HUDEP-2 (cell line): ENCODE measurements around the gene BCKDHA.
"Not testable (repeated sequence)": the region's sequence is repeated elsewhere in the genome, so short reads cannot be mapped to it uniquely, and the experiment has no call there.

Source experiments
- DNase-seq, 76 experiments: peaks; one replicate each; lab custom pipeline; 2025; ENCODE audit not compliant: unreplicated experiment in 76 of 76; lab: John Stamatoyannopoulos, UW

BCKDHA gene

DNA sequence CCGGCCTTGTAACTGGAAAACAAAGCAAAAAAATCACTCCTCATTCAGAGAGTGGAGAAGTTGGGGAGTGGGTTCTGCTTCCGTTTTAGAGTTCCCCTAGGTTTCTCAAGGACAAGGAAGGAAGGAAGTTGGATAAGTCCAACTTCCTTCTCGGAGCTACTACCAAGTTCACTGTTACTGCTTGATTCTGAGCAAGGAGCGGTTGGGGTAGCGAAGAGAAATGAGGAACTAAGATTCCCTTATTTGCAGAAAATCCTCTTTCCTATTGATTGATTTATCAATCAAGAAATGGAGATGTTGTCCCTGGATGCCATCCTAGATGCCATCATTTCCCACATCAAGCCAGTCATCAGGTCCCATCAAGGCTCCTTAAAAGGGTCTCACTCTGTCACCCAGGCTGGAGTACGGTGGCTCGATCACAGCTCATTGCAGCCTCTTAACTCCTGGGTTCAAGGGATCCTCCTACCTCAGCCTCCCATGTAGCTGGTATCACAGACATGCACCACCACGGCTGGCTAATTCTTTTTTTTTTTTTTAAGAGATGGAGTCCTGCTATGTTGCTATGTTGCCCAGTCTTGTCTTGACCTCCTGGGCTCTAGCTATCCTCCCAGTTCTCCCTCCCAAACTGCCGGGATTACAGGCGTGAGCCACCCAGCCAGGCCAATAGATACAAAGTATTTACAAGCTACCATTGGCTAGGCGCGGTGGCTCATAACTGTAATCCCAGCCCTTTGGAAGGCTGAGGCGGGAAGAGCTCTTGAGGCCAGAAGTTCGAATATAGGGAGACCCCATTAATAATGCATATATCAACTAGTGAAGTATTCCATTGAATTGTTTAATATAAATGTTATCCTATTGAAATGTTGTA lies 32.9 kb upstream of the BCKDHA start:
- peak in 6 of 76 experiments; percentile 32 to 44 (median 38) for DNase-seq

DNA sequence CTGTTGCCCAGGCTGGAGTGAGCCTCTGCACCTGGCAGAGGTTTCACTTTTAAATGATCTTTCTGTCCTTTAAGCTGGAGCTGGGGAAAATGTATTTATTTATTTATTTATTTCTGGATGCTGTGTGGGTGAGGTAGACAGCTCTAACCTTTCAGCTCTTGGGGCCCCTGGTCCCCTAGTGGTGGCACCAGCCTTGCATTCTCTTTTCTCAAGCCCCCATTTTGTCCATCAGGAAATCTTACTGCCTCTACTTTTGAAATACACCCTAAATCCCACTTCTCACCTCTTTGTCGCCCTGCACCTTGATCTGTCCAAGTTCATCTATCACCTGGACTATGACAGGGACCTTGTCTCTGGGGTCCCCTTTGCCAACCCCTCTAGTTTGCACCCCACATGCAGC lies 31.5 kb upstream of the BCKDHA start:
- peak in 25 of 76 experiments; percentile 7 to 51 (median 20) for DNase-seq

DNA sequence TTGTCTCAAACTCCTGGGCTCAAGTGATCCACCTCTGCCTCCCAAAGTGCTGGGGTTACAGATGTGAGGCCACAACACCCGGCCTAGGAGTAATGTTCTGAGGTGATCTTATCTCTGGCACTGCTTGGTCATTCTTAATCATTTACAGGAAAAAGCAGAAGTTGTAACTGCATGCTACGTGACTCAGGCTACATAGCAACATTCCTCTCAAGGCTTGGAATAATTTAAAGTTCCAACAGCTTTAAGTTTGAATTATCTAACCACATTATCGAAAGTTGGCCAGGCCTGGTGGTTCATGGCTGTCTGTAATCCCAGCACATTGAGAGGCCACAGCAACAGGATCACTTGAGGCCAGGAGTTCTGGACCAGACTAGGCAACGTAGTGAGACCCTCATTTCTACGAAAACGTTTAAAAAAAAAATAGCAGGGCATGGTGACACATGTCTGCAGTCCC lies 29.7 kb upstream of the BCKDHA start:
- DNase-seq: peak in 61 of 76 experiments; percentile 11 to 87 (median 55)

DNA sequence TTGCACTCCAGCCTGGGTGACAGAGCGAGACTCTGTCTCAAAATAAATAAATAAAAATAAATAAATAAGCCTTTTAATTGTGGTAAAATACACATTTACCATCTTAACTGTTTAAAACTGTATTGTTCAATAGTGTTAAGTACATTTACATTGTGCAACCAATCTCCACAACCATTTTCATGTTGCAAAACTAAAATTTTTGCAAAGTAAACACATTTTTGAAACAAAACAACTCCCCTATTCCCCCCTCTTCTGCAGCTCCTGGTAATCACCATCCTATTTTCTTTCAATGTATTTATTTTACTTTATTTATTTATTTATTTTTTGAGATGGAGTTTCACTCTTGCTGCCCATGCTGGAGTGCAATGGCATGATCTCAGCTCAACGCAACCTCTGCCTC lies 27.8 kb upstream of the BCKDHA start:
- no peak for DNase-seq

DNA sequence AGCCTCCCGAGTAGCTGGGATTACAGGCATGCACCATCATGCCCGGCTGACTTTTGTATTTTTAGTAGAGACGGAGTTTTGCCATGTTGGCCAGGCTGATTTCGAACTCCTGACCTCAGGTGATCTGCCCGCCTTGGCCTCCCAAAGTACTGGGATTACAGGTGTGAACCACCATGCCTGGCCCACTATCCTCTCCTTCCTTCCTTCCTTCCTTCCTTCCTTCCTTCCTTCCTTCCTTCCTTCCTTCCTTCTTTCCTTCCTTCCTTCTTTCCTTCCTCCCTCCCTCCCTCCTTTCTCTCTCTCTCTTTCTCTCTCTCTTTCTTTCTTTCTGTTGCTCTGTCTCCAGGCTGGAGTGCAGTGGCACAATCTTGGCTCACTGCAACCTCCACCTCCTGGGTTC lies 26.5 kb upstream of the BCKDHA start:
- DNase-seq: not testable (repeated sequence)

DNA sequence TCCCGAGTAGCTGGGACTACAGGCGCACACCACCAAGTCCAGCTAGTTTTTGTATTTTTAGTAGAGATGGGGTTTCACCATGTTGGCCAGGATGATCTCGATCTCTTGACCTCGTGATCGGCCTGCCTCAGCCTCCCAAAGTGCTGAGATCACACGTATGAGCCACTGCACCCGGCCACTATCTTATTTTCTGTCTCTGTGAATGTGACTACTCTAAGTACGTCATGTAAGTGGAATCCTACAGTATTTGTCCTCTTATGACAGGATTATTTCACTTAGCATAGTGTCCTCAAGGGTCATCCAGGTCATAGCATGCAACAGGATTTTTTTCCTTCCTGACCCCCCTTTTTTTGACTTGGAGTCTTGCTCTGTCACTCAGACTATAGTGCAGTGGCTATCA lies 26.1 kb upstream of the BCKDHA start:
- DNase-seq: no peak

DNA sequence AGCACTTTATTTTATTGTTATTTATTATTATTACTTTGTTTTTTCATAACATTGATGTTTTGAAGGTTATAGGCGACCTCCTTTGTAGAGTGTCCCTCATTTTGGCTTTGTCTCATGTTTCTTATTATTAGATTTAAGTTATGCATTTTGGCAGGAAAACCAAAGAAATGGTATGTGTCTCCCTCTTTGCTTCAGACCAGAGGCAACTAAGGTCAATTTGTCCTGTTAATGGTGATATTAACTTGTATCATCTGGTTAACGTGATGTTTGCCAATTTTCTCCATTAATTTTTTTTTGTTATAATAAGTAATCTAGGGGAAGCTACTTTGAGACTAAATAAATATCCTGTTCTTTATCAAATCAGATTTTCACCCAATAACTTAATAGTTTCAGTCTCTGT lies 25.1 kb upstream of the BCKDHA start:
- DNase-seq: no peak

DNA sequence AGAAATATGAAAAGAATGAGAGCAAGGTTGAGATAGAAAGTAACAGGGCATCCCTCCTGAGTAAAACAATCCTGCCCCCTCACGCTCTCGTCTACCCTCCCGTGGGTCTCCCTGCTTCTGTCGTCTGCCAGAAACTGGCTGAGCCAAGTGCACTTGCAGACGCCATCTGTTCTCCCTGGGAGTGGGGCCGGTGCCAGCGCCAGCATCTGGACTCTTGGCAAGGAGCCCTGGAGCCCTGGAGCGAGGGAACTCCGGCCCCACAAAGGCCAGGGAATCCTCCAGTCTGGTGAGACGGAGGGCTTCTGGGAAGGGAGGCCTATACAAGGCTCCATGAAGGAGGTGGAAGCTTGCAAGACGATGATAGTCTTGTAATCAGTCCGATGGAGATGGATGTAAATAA lies 23.6 kb upstream of the BCKDHA start:
- no peak for DNase-seq

DNA sequence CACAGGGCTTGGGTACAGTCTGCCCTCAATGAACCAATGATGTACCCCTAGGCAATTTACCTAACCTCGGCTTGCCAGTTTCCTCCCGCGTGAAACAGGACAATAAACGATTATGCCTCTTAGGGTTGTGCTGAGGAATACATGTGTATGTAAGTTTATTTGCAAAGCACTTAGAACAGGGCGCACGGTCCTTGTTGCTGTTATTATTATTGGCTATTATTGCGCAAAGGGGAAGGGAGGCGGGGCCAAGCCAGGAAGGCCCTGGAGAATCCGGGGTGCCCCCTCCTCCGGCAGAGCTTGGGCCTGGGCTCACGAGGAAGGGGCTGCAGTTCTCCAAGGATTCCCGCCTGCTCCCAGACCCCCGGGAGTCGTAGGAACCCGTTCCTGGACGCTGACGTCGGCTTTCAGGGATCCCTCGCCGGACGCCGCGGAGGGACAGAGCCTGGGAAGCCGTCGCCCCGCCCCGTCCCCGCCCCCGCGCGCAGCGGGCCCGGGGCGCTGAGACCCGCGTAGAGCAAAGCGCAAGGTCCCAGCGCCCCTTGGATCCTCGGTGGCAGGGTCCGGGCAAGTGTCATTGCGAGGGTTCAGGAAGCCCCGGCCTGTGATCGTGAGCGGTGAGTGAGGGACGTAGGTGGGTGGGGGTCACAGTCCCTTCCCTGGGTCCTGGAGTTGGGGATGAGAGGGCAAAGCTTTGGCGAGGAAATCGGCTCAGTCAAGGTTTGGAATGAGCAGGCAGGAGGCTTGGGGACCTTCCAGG lies 21.2 kb upstream of the BCKDHA start, which contains the start of gene TMEM91:
Gene TMEM91 (plus strand): TSS at position 293 of the 757 bp plus-strand sequence. CDS start 1,777 bp downstream, outside the sequence.
- no peak for DNase-seq

DNA sequence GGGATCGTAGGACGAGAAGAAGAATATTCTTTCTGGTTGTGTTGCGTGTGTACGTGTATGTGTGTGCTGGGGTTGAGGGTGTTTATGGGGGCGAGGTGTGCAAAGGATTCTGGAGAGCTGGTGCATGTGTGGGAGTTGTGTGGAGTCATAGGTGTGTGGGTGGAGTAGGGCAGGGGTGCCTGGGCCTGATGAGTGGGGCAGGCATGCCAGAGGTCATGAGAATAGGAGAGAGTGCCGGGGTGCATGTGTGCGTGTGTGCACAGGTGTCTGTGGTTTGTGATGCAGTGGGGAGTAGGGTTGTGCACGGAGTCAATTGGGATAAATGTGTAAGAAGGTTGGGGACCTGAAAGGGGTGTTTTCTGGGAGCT lies 20.6 kb upstream of the BCKDHA start:
- DNase-seq: no peak

DNA sequence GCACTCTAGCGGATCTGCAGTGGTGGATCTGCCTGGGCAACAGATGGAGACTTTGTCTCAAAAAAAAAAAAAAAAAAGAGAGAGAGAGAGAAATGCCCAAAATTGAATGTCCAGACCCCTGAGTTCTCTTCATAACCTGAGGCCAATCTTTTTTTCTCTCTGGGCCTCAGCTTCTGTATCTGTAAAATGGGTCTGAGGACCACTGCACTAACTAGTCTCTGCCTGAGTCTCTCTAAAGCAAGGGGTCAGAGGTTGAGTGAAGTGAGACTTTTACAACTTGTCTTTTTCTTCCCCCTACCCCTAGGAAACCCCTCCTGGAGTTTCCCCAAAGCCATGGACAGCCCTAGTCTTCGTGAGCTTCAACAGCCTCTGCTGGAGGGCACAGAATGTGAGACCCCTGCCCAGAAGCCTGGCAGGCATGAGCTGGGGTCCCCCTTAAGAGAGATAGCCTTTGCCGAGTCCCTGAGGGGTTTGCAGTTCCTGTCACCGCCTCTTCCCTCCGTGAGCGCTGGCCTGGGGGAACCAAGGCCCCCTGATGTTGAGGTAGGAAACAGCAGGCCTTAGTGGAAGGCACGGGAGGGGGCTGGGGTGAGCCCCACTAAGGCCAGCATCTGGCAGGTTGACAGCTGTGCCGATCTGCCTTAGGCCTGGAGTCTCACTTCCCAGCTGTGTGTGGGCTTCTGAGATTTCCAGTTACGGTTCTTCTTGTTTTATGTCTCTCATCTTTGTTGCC lies 19.5 kb upstream of the BCKDHA start:
- no peak for DNase-seq

DNA sequence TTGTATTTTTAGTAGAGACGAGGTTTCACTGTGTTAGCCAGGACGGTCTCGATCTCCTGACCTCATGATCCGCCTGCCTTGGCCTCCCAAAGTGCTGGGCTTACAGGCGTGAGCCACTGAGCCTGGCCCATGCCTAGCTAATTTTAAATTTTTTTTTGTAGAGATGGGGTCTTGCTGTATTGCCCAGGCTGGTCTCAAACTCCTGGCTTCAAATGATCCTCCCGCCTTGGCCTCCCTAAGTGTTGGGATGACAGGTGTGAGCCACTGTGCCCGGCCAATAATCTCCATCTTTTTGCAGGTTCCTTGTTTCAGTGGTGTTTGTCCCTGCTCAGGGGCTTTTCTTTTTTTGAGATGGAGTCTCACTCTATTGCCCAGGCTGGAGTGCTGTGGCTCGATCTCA lies 16.1 kb upstream of the BCKDHA start:
- DNase-seq: not testable (repeated sequence)

DNA sequence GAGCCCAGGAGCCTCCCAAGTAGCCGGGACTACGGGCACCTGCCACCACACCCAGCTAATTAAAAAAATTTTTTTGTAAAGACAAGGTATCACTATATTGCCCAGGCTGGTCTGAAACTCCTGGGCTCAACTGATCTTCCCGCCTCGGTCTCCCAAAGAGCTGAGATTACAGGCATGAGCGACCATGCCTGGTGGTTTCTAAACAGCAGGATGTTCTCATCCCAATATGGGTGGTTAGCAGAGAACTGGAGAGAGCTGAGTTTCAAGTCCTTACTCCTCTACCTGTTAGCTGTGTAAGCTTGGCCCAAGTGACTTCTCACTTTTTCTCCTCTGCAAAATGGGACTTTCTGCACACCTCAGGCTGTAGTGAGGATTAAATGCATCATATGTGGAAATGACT lies 13.3 kb upstream of the BCKDHA start:
- DNase-seq: no peak

DNA sequence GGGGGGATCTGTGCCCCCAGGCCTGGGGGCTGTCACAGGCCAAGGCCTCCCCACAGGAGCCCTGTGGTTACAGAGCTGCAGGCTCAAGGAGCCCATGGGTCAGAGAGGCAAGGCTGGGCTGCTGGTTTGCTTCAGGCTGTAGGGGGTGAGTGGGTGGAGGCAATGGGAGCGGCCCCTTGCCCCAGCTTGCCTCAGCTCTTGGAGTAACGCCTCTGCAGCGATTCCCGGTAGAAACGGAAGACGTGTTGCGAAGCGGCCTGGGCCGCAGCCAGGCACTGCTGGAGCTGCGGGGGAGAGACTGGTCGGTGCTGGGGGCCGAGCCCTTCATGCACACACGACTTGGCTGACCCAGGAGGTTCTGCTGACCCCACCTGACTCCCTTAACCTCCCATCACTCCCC lies 11.2 kb upstream of the BCKDHA start:
- no peak for DNase-seq

DNA sequence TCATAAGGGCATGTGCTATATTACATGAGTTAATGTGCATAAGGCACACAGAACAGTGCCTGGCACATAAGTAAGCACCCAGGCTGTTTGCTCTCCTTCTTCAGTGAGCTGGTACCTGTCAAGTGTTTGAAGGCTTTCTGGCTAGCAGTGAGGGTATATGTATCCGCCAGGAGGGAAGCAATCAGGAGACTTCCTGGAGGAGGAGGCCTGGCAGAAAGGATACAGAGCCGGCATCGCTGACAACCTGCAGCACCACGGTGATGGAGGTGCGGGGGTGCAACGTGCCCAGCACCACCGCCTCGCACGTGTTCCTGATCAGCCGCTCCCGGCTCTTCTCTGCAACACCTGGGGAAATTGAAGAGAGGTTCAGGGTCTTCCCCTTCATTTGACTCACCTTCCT lies 6.0 kb upstream of the BCKDHA start:
- DNase-seq: no peak

DNA sequence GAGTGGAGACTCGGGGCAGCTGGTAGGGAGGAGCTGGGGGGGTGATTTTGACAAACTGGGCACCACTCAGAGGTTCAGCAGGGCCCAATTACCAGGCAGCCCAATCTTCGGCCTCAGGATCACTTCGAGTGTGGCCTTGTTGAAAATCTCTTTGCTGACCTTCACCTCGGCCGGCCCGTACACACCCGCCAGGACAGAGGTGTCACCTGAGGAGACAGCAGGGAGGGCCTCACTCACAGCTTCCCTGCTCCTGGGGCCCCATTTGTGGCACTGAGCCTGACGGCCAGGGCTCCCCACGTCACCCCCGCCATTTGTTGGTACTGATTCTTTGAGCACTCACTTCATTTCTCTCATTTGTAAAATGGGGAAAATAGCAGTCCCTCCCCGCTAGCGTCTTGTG lies 4.8 kb upstream of the BCKDHA start:
- DNase-seq: no peak

DNA sequence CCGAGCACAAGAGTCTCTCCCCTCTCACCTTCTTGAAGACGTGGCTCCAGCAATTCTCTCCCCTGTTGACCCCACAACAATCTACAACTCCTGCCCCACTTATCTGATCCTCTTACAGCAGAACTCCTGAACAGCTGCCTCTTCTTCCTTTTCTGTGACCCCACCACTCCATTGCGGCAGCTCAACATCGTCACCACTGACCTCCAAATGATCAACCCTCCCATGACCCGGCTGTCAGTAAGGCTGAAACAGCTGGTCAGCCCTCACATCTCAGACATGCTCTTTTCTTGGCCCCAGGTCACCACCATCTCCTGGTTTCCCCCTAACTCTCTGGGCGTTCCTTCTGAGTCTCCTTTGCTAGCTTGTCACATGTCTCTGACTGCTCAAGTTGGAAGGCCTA lies 2.3 kb upstream of the BCKDHA start:
- DNase-seq: no peak

DNA sequence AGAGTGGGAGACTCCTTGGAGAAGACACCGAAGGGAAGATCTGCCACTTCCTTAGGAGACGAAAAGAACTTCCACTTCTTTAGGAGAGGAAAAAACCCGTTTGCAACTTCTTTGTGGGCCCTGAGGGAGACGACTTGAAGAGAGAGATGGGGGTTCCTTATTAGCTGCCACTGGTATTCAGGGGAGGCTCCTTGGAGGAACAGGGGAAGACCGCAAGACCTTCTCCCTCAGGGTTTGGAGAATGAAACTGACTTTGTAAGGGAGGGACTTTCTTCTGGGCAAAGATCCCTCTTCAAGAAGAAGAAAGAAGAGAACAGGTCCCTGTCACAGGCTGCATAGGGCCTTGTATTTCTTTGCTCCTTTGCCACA lies 416 bp downstream of the BCKDHA start:
- DNase-seq: peak in 2 of 76 experiments; percentile 36 to 41

DNA sequence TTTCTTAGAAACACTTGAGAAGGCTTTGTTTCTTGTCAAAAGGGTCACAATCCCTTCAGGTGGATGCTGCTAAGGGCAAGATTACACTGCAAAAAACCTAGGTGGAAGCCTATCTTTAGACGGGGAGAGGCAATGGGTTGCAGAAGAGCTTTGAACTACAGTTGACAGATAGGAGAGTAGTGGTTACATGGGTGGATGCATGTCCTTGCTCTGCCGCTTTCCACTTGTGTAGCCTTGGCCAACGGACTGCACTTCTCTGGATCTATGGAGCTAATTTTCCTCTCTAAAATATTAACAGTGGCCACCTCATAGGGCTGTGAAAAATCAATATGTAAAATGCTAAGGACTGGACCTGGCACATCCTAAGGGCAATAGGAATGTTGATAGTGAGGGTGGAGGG lies 980 bp downstream of the BCKDHA start:
- peak in 14 of 76 experiments; percentile 6 to 43 (median 18) for DNase-seq

DNA sequence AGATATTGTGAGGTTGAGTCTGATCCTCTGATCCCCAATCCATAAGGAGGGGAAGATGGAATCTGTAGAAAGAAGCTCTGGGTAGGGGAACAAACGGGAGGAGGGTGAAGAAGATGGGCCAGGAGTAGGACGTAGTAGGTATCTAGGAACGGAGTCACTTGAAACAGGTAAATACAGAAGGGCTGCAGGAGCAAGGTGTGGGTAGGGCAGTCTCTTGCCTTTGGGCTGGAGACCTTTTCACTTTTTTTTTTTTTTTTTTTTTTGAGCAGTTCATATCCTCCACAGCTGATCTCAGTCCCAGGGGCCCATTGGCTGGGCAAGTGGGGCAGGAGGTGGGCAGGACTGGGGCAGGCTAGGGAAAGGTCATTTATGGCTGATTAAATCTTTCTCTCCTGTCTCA lies 1.5 kb downstream of the BCKDHA start:
- DNase-seq: no peak

DNA sequence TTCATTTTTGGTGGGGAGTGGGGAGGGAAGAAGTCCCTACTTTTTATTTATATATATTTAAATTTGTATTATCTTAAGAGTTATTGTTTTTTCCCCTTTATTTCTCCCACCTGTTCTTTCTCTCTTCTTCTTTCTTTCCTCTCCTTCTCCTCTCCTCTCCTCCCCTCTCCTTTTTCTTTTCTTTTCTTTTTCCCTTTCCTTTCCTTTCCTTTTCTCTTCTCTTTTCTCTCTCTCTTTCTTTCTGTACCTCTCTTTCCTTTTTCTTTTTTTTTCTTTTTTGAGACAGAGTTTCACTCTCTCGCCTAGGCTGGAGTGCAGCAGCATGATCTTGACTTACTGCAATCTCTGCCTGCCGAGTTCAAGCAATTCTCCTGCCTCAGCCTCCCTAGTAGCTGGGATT lies 1.9 kb downstream of the BCKDHA start:
- DNase-seq: no peak
